ENCODE results near the gene ITGA11.
A peak's percentile ranks its signal among the peaks of the same experiment; 100 is the strongest.

Gene ITGA11

GRCh38 chr15:68414206-68414555 is 17.8 kb downstream of the ITGA11 start:
- H3K4me1 ChIP-seq = peaks cover 0 to 58% (median 14%) of the 10 kb centered on the region in 4 donors
- no peak for TF ChIP-seq CTCF (IDR thresholded peaks at IDR 0.05)
- no peak overlapping the region for H3K4me3 ChIP-seq
- no peaks in the 10 kb centered on the region for H3K9me3 ChIP-seq
- no peaks in the 10 kb centered on the region for H3K27me3 ChIP-seq
- intact Hi-C loops (cut with DNase I; ENCODE audit: low total_unique reads) = no loop called here
- H3K36me3 ChIP-seq = no peaks in the 10 kb centered on the region
- peak overlapping the region in 1 of 2 donors; percentile 34 for H3K27ac ChIP-seq
- no peak for DNase-seq

GRCh38 chr15:68413363-68414205 is 18.4 kb downstream of the ITGA11 start:
- no peak overlapping the region for H3K4me3 ChIP-seq
- H3K27ac ChIP-seq = peak overlapping the region; percentile 20 to 34
- H3K27me3 ChIP-seq = no peaks in the 10 kb centered on the region
- peak; percentile 56 to 68 for DNase-seq
- peaks cover 0 to 57% (median 8%) of the 10 kb centered on the region in 4 donors for H3K4me1 ChIP-seq
- no peaks in the 10 kb centered on the region for H3K9me3 ChIP-seq
- TF ChIP-seq CTCF (IDR thresholded peaks at IDR 0.05) = no peak
- intact Hi-C loops (cut with DNase I; ENCODE audit: low total_unique reads) = no loop called here
- H3K36me3 ChIP-seq = no peaks in the 10 kb centered on the region

- H3K27me3 ChIP-seq = no peaks in the 10 kb centered on the region
- no peak overlapping the region for H3K4me3 ChIP-seq
- H3K27ac ChIP-seq = no peak overlapping the region
- TF ChIP-seq CTCF (IDR thresholded peaks at IDR 0.05) = no peak
- intact Hi-C loops (cut with DNase I; ENCODE audit: low total_unique reads) = no loop called here
- peaks cover 0 to 57% (median 8%) of the 10 kb centered on the region in 4 donors for H3K4me1 ChIP-seq
- peak in 1 of 2 donors; percentile 59 for DNase-seq
- no peaks in the 10 kb centered on the region for H3K9me3 ChIP-seq
- no peaks in the 10 kb centered on the region for H3K36me3 ChIP-seq
Measured at GRCh38 chr15:68412218-68412617, 19.7 kb downstream of the ITGA11 start.

- DNase-seq = peak in 1 of 2 donors; percentile 51
- H3K27ac ChIP-seq = no peak overlapping the region
- no peak for TF ChIP-seq CTCF (IDR thresholded peaks at IDR 0.05)
Measured at GRCh38 chr15:68411735-68412134, 20.2 kb downstream of the ITGA11 start.

GRCh38 chr15:68411343-68411675 is 20.7 kb downstream of the ITGA11 start:
- no peak overlapping the region for H3K27ac ChIP-seq
- intact Hi-C loops (cut with DNase I; ENCODE audit: low total_unique reads) = no loop called here
- TF ChIP-seq CTCF (IDR thresholded peaks at IDR 0.05) = no peak
- no peaks in the 10 kb centered on the region for H3K27me3 ChIP-seq
- H3K36me3 ChIP-seq = no peaks in the 10 kb centered on the region
- peaks cover 0 to 58% (median 9%) of the 10 kb centered on the region in 4 donors for H3K4me1 ChIP-seq
- DNase-seq = peak; percentile 15 to 33
- H3K4me3 ChIP-seq = no peak overlapping the region
- H3K9me3 ChIP-seq = no peaks in the 10 kb centered on the region

More at GRCh38 chr15:68411735-68412134, 20.2 kb downstream of the ITGA11 start:
- H3K27me3 ChIP-seq = no peaks in the 10 kb centered on the region
- H3K4me3 ChIP-seq = no peak overlapping the region
- intact Hi-C loops (cut with DNase I; ENCODE audit: low total_unique reads) = no loop called here
- peaks cover 0 to 58% (median 9%) of the 10 kb centered on the region in 4 donors for H3K4me1 ChIP-seq
- no peaks in the 10 kb centered on the region for H3K36me3 ChIP-seq
- H3K9me3 ChIP-seq = no peaks in the 10 kb centered on the region

All from tibial artery (tissue), 4 donors.